ENCODE measurements around the gene UTP3.
"Not testable (repeated sequence)": the region's sequence is repeated elsewhere in the genome, so short reads cannot be mapped to it uniquely, and the experiment has no call there.

Gene UTP3

DNA sequence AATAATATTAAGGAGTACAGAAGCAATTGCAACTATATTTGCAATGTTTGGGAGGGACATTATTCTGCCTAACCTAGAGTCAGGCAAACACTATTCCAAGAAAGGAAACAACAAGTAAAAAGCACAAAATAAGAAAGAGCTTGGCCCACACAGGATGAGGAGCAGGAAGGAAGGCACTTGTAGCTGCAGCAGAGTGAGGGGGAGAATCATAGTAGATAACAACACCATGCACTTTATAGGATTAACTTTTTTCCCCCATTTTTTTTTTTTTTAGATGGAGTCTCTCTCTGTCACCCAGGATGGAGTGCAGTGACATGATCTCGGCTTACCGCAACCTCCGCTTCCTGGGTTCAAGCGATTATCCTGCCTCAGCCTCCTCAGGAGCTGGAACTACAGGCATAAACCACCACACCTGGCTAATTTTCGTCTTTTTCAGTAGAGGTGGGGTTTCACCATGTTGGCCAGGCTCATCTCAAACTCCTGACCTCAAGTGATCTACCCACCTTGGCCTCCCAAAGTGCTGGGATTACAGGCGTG is 11.7 kb upstream of the UTP3 start:
- H3K56ac ChIP-seq (ENCODE audit: low read length): no peak overlapping the region
- no peak overlapping the region for H3K4ac ChIP-seq (ENCODE audit: low read depth, low read length)
- no peak overlapping the region for H4K5ac ChIP-seq (ENCODE audit: low read length)
- H3K79me1 ChIP-seq (ENCODE audit: low read length): no peaks in the 10 kb centered on the region
- no peak overlapping the region for H3K4me2 ChIP-seq (ENCODE audit: low read length)
- H3K36me3 ChIP-seq (ENCODE audit: control insufficient read depth, insufficient read depth, low read length): no peaks in the 10 kb centered on the region
- no peaks in the 10 kb centered on the region for H3K27me3 ChIP-seq (ENCODE audit: insufficient read depth, low read length, poor library complexity)
- H3K9ac ChIP-seq (ENCODE audit: low read length): no peak overlapping the region
- H3K4me1 ChIP-seq (ENCODE audit: control insufficient read depth, low read depth, low read length): no peaks in the 10 kb centered on the region
- H3K23ac ChIP-seq (ENCODE audit: low read length): no peak overlapping the region
- H2BK120ac ChIP-seq (ENCODE audit: low read depth, low read length): no peak overlapping the region
- H2BK5ac ChIP-seq (ENCODE audit: low read length): no peak overlapping the region
- no CpG with 5 or more reads among the region's 6 CpGs for WGBS (ENCODE audit: extremely low coverage, insufficient coverage, low lambda C conversion rate)
- no peak for DNase-seq
- H3K79me2 ChIP-seq (ENCODE audit: control insufficient read depth, insufficient read depth, low read length): no peaks in the 10 kb centered on the region
- H2BK15ac ChIP-seq (replicated peaks; ENCODE audit: low read depth): no peak overlapping the region
- H4K8ac ChIP-seq (ENCODE audit: low read depth, low read length): no peak overlapping the region
- H3K27ac ChIP-seq (ENCODE audit: low read depth, low read length): no peak overlapping the region
- no peak overlapping the region for H2AK5ac ChIP-seq (ENCODE audit: low read length)
- no peak overlapping the region for H3K4me3 ChIP-seq (ENCODE audit: low read length)
- no peak overlapping the region for H3K18ac ChIP-seq (ENCODE audit: low read length)

GRCh38 chr4:70678383-70678999 is 9.8 kb upstream of the UTP3 start:
- H2BK5ac ChIP-seq (ENCODE audit: low read length): no peak overlapping the region
- H3K4me1 ChIP-seq (ENCODE audit: control insufficient read depth, low read depth, low read length): no peaks in the 10 kb centered on the region
- no peak overlapping the region for H3K4ac ChIP-seq (ENCODE audit: low read depth, low read length)
- no peak overlapping the region for H3K9ac ChIP-seq (ENCODE audit: low read length)
- no peak overlapping the region for H3K23ac ChIP-seq (ENCODE audit: low read length)
- no peak overlapping the region for H2AK5ac ChIP-seq (ENCODE audit: low read length)
- no peak overlapping the region for H3K18ac ChIP-seq (ENCODE audit: low read length)
- no peak for DNase-seq
- no peak overlapping the region for H3K56ac ChIP-seq (ENCODE audit: low read length)
- H2BK15ac ChIP-seq (replicated peaks; ENCODE audit: low read depth): no peak overlapping the region
- no peaks in the 10 kb centered on the region for H3K79me1 ChIP-seq (ENCODE audit: low read length)
- H4K8ac ChIP-seq (ENCODE audit: low read depth, low read length): no peak overlapping the region
- WGBS (ENCODE audit: extremely low coverage, insufficient coverage, low lambda C conversion rate): 100% methylated on average over 1 of the region's 1 CpG
- no peaks in the 10 kb centered on the region for H3K36me3 ChIP-seq (ENCODE audit: control insufficient read depth, insufficient read depth, low read length)
- no peak overlapping the region for H3K4me2 ChIP-seq (ENCODE audit: low read length)
- H3K4me3 ChIP-seq (ENCODE audit: low read length): no peak overlapping the region
- no peak overlapping the region for H2BK120ac ChIP-seq (ENCODE audit: low read depth, low read length)
- H3K27me3 ChIP-seq (ENCODE audit: insufficient read depth, low read length, poor library complexity): no peaks in the 10 kb centered on the region
- H3K79me2 ChIP-seq (ENCODE audit: control insufficient read depth, insufficient read depth, low read length): no peaks in the 10 kb centered on the region
- no peak overlapping the region for H3K27ac ChIP-seq (ENCODE audit: low read depth, low read length)
- no peak overlapping the region for H4K5ac ChIP-seq (ENCODE audit: low read length)

GRCh38 chr4:70680934-70681333 is 7.4 kb upstream of the UTP3 start:
- Histone ChIP-seq H3K4me3 (ENCODE audit: low read length) (no peak overlapping the region), H3K4me2 (ENCODE audit: low read length) (no peak overlapping the region), H2AK5ac (ENCODE audit: low read length) (no peak overlapping the region), H3K27me3 (ENCODE audit: insufficient read depth, low read length, poor library complexity) (no peaks in the 10 kb centered on the region), H3K56ac (ENCODE audit: low read length) (no peak overlapping the region), H3K4me1 (ENCODE audit: control insufficient read depth, low read depth, low read length) (no peaks in the 10 kb centered on the region), H3K36me3 (ENCODE audit: control insufficient read depth, insufficient read depth, low read length) (no peaks in the 10 kb centered on the region), H4K8ac (ENCODE audit: low read depth, low read length) (no peak overlapping the region), H3K9ac (ENCODE audit: low read length) (no peak overlapping the region), H3K23ac (ENCODE audit: low read length) (no peak overlapping the region), H3K79me1 (ENCODE audit: low read length) (no peaks in the 10 kb centered on the region), H2BK5ac (ENCODE audit: low read length) (no peak overlapping the region), H4K5ac (ENCODE audit: low read length) (no peak overlapping the region), H3K27ac (ENCODE audit: low read depth, low read length) (no peak overlapping the region), H3K4ac (ENCODE audit: low read depth, low read length) (no peak overlapping the region), H2BK120ac (ENCODE audit: low read depth, low read length) (no peak overlapping the region), H2BK15ac (replicated peaks; ENCODE audit: low read depth) (no peak overlapping the region), H3K79me2 (ENCODE audit: control insufficient read depth, insufficient read depth, low read length) (no peaks in the 10 kb centered on the region), H3K18ac (ENCODE audit: low read length) (no peak overlapping the region)
- DNase-seq: no peak

- no peak overlapping the region for H3K4ac ChIP-seq (ENCODE audit: low read depth, low read length)
- no peaks in the 10 kb centered on the region for H3K4me1 ChIP-seq (ENCODE audit: control insufficient read depth, low read depth, low read length)
- no peak overlapping the region for H3K27ac ChIP-seq (ENCODE audit: low read depth, low read length)
- DNase-seq: no peak
- H3K23ac ChIP-seq (ENCODE audit: low read length): no peak overlapping the region
- no peaks in the 10 kb centered on the region for H3K79me1 ChIP-seq (ENCODE audit: low read length)
- no peak overlapping the region for H2BK5ac ChIP-seq (ENCODE audit: low read length)
- no peak overlapping the region for H4K5ac ChIP-seq (ENCODE audit: low read length)
- H3K4me3 ChIP-seq (ENCODE audit: low read length): no peak overlapping the region
- no peak overlapping the region for H2BK120ac ChIP-seq (ENCODE audit: low read depth, low read length)
- no peaks in the 10 kb centered on the region for H3K36me3 ChIP-seq (ENCODE audit: control insufficient read depth, insufficient read depth, low read length)
- H2AK5ac ChIP-seq (ENCODE audit: low read length): no peak overlapping the region
- H3K27me3 ChIP-seq (ENCODE audit: insufficient read depth, low read length, poor library complexity): no peaks in the 10 kb centered on the region
- no peak overlapping the region for H3K56ac ChIP-seq (ENCODE audit: low read length)
- H3K9ac ChIP-seq (ENCODE audit: low read length): no peak overlapping the region
- H2BK15ac ChIP-seq (replicated peaks; ENCODE audit: low read depth): no peak overlapping the region
- no peak overlapping the region for H3K18ac ChIP-seq (ENCODE audit: low read length)
- H3K79me2 ChIP-seq (ENCODE audit: control insufficient read depth, insufficient read depth, low read length): no peaks in the 10 kb centered on the region
- H4K8ac ChIP-seq (ENCODE audit: low read depth, low read length): no peak overlapping the region
- no peak overlapping the region for H3K4me2 ChIP-seq (ENCODE audit: low read length)
These were observed 6.6 kb upstream of the UTP3 start for GRCh38 chr4:70681704-70682103.

DNA sequence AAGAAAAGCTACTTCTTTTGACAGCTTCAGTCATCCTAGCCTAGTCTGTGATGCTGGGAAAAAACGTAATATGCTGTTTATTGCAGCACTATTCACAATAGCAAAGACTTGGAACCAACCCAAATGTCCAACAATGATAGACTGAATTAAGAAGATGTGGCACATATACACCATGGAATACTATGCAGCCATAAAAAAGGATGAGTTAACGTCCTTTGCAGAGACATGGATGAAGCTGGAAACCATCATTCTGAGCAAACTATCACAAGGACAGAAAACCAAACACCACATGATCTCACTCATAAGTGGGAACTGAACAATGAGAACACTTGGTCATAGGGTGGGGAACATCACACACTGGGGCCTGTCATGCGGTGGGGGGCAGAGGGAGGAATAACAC is 6.2 kb upstream of the UTP3 start:
- H3K18ac ChIP-seq (ENCODE audit: low read length); H3K56ac ChIP-seq (ENCODE audit: low read length); H4K5ac ChIP-seq (ENCODE audit: low read length); H3K4me2 ChIP-seq (ENCODE audit: low read length); H2BK15ac ChIP-seq (replicated peaks; ENCODE audit: low read depth); H3K79me1 ChIP-seq (ENCODE audit: low read length); H3K79me2 ChIP-seq (ENCODE audit: control insufficient read depth, insufficient read depth, low read length); H4K8ac ChIP-seq (ENCODE audit: low read depth, low read length); H3K4me3 ChIP-seq (ENCODE audit: low read length); H3K36me3 ChIP-seq (ENCODE audit: control insufficient read depth, insufficient read depth, low read length); H3K23ac ChIP-seq (ENCODE audit: low read length); H3K4me1 ChIP-seq (ENCODE audit: control insufficient read depth, low read depth, low read length); H2AK5ac ChIP-seq (ENCODE audit: low read length); DNase-seq; H3K4ac ChIP-seq (ENCODE audit: low read depth, low read length); H3K27ac ChIP-seq (ENCODE audit: low read depth, low read length); H2BK120ac ChIP-seq (ENCODE audit: low read depth, low read length); H3K27me3 ChIP-seq (ENCODE audit: insufficient read depth, low read length, poor library complexity); H2BK5ac ChIP-seq (ENCODE audit: low read length); H3K9ac ChIP-seq (ENCODE audit: low read length): not testable (repeated sequence)
- no CpG with 5 or more reads among the region's 3 CpGs for WGBS (ENCODE audit: extremely low coverage, insufficient coverage, low lambda C conversion rate)

- H3K27me3 ChIP-seq (ENCODE audit: insufficient read depth, low read length, poor library complexity): no peaks in the 10 kb centered on the region
- no peak overlapping the region for H4K8ac ChIP-seq (ENCODE audit: low read depth, low read length)
- WGBS (ENCODE audit: extremely low coverage, insufficient coverage, low lambda C conversion rate): no CpG with 5 or more reads among the region's 13 CpGs
- H2AK5ac ChIP-seq (ENCODE audit: low read length): no peak overlapping the region
- H2BK15ac ChIP-seq (replicated peaks; ENCODE audit: low read depth): no peak overlapping the region
- no peak overlapping the region for H2BK5ac ChIP-seq (ENCODE audit: low read length)
- peak overlapping the region; percentile 86 for H3K27ac ChIP-seq (ENCODE audit: low read depth, low read length)
- H3K23ac ChIP-seq (ENCODE audit: low read length): no peak overlapping the region
- no peaks in the 10 kb centered on the region for H3K36me3 ChIP-seq (ENCODE audit: control insufficient read depth, insufficient read depth, low read length)
- peaks cover 8% of the 10 kb centered on the region for H3K4me1 ChIP-seq (ENCODE audit: control insufficient read depth, low read depth, low read length)
- H3K79me1 ChIP-seq (ENCODE audit: low read length): peaks cover 5% of the 10 kb centered on the region
- peak overlapping the region; percentile 81 for H3K9ac ChIP-seq (ENCODE audit: low read length)
- peak overlapping the region; percentile 56 for H3K4me3 ChIP-seq (ENCODE audit: low read length)
- peaks cover 19% of the 10 kb centered on the region for H3K79me2 ChIP-seq (ENCODE audit: control insufficient read depth, insufficient read depth, low read length)
- peak overlapping the region; percentile 53 for H3K18ac ChIP-seq (ENCODE audit: low read length)
- no peak for DNase-seq
- H4K5ac ChIP-seq (ENCODE audit: low read length): no peak overlapping the region
- peak overlapping the region; percentile 59 for H3K4me2 ChIP-seq (ENCODE audit: low read length)
- H3K4ac ChIP-seq (ENCODE audit: low read depth, low read length): peak overlapping the region; percentile 93
- H3K56ac ChIP-seq (ENCODE audit: low read length): peak overlapping the region; percentile 88
- H2BK120ac ChIP-seq (ENCODE audit: low read depth, low read length): no peak overlapping the region
These were observed 940 bp upstream of the UTP3 start for GRCh38 chr4:70687392-70687791.

All from mesendoderm (in vitro differentiated cells).